Testis (tissue), 2 donors: ENCODE results near the gene TMEM184A.

Source experiments
- POLR2A ChIP-seq: fragments of 450-650 bp; IDR thresholded peaks from one replicate; pipeline ENCODE4 v1.6.1; 2017; ENCODE audit warnings: antibody characterized with exemption, mild to moderate bottlenecking, moderate library complexity
- TF ChIP-seq, protein P1 (sequence below), 3 experiments: fragments of 450-650 bp in 2 of 3; fragments of 200-600 bp in 1 of 3; sonication (generic) in 1 of 3; IDR thresholded peaks; one replicate each; pipeline ENCODE4 v1.5.1; 2016 to 2019; ENCODE audit warnings: antibody characterized with exemption in 3 of 3, mild to moderate bottlenecking in 2 of 3, moderate library complexity in 1 of 3

DNA sequence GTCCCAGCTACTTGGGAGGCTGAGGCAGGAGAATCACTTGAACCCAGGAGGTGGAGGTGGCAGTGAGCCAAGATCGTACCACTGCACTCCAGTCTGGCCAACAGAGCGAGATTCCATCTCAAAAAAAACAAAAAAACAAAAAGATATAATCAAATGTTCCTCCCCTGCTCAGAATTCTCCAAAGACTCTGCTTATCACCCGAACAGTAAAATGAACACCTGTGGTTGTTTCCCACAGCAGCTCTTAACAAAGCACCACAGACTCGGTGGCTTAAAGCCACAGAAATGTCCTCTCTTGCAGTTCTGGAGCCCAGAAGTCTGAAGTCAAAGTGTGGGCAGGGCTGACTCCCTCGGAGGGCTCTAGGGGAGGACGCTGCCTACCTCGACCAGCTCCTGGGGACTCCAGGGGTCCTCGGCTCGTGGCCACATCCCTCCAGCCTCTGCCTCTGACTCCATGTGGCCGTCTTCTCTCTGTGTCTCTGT lies 47.7 kb downstream of the TMEM184A start:
- TF ChIP-seq, protein P1, sequence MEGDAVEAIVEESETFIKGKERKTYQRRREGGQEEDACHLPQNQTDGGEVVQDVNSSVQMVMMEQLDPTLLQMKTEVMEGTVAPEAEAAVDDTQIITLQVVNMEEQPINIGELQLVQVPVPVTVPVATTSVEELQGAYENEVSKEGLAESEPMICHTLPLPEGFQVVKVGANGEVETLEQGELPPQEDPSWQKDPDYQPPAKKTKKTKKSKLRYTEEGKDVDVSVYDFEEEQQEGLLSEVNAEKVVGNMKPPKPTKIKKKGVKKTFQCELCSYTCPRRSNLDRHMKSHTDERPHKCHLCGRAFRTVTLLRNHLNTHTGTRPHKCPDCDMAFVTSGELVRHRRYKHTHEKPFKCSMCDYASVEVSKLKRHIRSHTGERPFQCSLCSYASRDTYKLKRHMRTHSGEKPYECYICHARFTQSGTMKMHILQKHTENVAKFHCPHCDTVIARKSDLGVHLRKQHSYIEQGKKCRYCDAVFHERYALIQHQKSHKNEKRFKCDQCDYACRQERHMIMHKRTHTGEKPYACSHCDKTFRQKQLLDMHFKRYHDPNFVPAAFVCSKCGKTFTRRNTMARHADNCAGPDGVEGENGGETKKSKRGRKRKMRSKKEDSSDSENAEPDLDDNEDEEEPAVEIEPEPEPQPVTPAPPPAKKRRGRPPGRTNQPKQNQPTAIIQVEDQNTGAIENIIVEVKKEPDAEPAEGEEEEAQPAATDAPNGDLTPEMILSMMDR (IDR thresholded peaks at IDR 0.05), result no peak
- TF ChIP-seq POLR2A, result no peak
